PC-3 (cell line): ENCODE data around the gene KAT2B. TPM values are rescaled to one million over a fixed set of nuclear protein-coding genes. Genes with fewer than 3 reads are reported as not detected.

Experiments used
- ATAC-seq: fragments of 200-7000 bp; cut with Tn5 transposase; 2 replicates; pipeline ENCODE4 v1.9.1; 2020; ENCODE audit warnings: mild to moderate bottlenecking, moderate library complexity
- BruUV-seq: library from RNA; stranded (reverse); fragments of 400-500 nt; replicated peaks from 2 replicates; lab custom pipeline; 2021; lab: Mats Ljungman, UMichigan
- CTCF ChIA-PET: fragments of 300-600 bp; sonication (Branson Sonifier 250); formaldehyde crosslinking; loops from one replicate; lab custom pipeline; 2022; ENCODE audit warnings: antibody characterized with exemption; lab: Charles Lee
- POLR2A ChIA-PET: fragments of 300-600 bp; sonication (Branson Sonifier 250); formaldehyde crosslinking; loops from one replicate; lab custom pipeline; 2022; ENCODE audit warnings: antibody characterized with exemption; ENCODE audit not compliant: unreplicated experiment; lab: Charles Lee
- DNase-seq: peaks from one replicate; pipeline ENCODE4 v3.0.0-alpha.2; 2015
- H2AFZ ChIP-seq: fragments of 300-600 bp; sonication (generic); 2 replicates; pipeline ENCODE4 v1.6.0; 2016; ENCODE audit warnings: antibody characterized with exemption, low read length
- H3F3A ChIP-seq: fragments of 300-600 bp; sonication (generic); one replicate; pipeline ENCODE4 v1.6.0; 2017; ENCODE audit warnings: antibody characterized with exemption, low read length, control low read depth, mild to moderate bottlenecking; ENCODE audit not compliant: unreplicated experiment
- H3K27ac ChIP-seq: fragments of 300-600 bp; sonication (generic); 2 replicates; pipeline ENCODE4 v1.5.1; 2016; ENCODE audit warnings: mild to moderate bottlenecking, low read length
- H3K27me3 ChIP-seq: fragments of 300-600 bp; sonication (generic); 2 replicates; pipeline ENCODE4 v1.6.1; 2016; ENCODE audit warnings: low read length, mixed read lengths
- H3K36me3 ChIP-seq: fragments of 300-600 bp; sonication (generic); 2 replicates; pipeline ENCODE4 v1.6.1; 2016; ENCODE audit warnings: low read depth, mixed run types, low read length, mixed read lengths
- H3K4me1 ChIP-seq: fragments of 300-600 bp; sonication (generic); 2 replicates; pipeline ENCODE4 v1.5.1; 2016; ENCODE audit warnings: low read length; ENCODE audit not compliant: insufficient read depth
- H3K4me2 ChIP-seq: fragments of 300-600 bp; sonication (generic); 2 replicates; pipeline ENCODE4 v1.6.0; 2016; ENCODE audit warnings: low read length
- H3K4me3 ChIP-seq: fragments of 300-600 bp; sonication (generic); 2 replicates; pipeline ENCODE4 v1.5.1; 2016; ENCODE audit warnings: mild to moderate bottlenecking, low read length, mixed read lengths
- H3K79me2 ChIP-seq: fragments of 300-600 bp; sonication (generic); 2 replicates; pipeline ENCODE4 v1.6.1; 2017; ENCODE audit warnings: low read length, mixed read lengths
- H3K9ac ChIP-seq: fragments of 300-600 bp; sonication (generic); 2 replicates; pipeline ENCODE4 v1.6.0; 2016; ENCODE audit warnings: mild to moderate bottlenecking, low read length
- H3K9me2 ChIP-seq: fragments of 300-600 bp; sonication (generic); replicated peaks from 2 replicates; pipeline ENCODE4 v1.6.1; 2016; ENCODE audit warnings: mixed run types, low read length, mixed read lengths
- H3K9me3 ChIP-seq: fragments of 300-600 bp; sonication (generic); 2 replicates; pipeline ENCODE4 v1.6.1; 2016; ENCODE audit warnings: low read length, mixed read lengths
- H4K20me1 ChIP-seq: fragments of 300-600 bp; sonication (generic); 2 replicates; pipeline ENCODE4 v1.6.1; 2016; ENCODE audit warnings: low read length, mixed read lengths
- EZH2 ChIP-seq: fragments of 300-600 bp; sonication (generic); IDR thresholded peaks from one replicate; pipeline ENCODE4 v1.6.1; 2017; ENCODE audit warnings: antibody characterized with exemption, mild to moderate bottlenecking, low read length; ENCODE audit not compliant: unreplicated experiment
- EZH2phosphoT487 ChIP-seq: fragments of 300-600 bp; sonication (generic); IDR thresholded peaks from 2 replicates; pipeline ENCODE4 v1.6.1; 2018; ENCODE audit warnings: mild to moderate bottlenecking, antibody characterized with exemption, low read length, borderline replicate concordance
- intact Hi-C: fragments of 100-400 bp; cut with micrococcal nuclease; formaldehyde crosslinking; loops from 2 replicates; pipeline ENCODE4 v1.9.0; 2023
- total RNA-seq: library from RNA; depleted of rRNA; stranded (reverse); fragments of >200 nt; gene quantifications from 2 replicates; pipeline ENCODE4 v1.2.3, GENCODE V29; 2014
- TF ChIP-seq, protein P1 (sequence below): fragments of 300-600 bp; sonication (generic); conservative IDR thresholded peaks from 2 replicates; pipeline ENCODE4 v1.5.1; 2017; ENCODE audit warnings: antibody characterized with exemption, low read depth, mild to moderate bottlenecking, low read length

The KAT2B gene
- total RNA-seq, 1 experiment from 2014 or later: 11.9 TPM

DNA sequence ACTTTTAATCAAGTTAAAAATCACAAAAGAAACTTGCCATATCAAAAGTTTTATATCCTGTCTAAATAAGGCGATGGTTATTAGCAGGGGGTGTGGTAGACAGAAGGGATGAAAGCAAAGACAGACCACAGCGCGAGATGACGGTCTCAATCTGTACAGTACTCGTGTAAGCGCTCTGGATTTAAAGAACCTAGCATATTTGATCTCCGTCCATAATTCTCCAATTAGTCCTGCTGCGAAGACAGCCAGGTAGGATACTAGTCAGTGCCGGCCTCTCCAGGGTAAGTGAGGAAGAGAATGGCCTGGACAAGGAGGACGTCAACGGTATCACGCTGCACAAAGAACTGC lies 145.1 kb downstream of the KAT2B start:
- Histone ChIP-seq H3K27ac (peak overlapping the region; percentile 66), H3K27me3 (no peaks in the 10 kb centered on the region), H3K4me3 (peak overlapping the region; percentile 89), H3K4me1 (peaks cover 16% of the 10 kb centered on the region), H3K79me2 (peaks cover 34% of the 10 kb centered on the region), H2AFZ (peak overlapping the region; percentile 90), H3K9me2 (no peaks in the 10 kb centered on the region), H3K9ac (peak overlapping the region; percentile 76), H4K20me1 (no peaks in the 10 kb centered on the region), H3K9me3 (no peaks in the 10 kb centered on the region), H3F3A (no peaks in the 10 kb centered on the region), H3K36me3 (peaks cover 15% of the 10 kb centered on the region), H3K4me2 (peak overlapping the region; percentile 93)
- BruUV-seq: no TSS peak
- intact Hi-C loops: no loop called here
- DNase-seq (peak; percentile 30), ATAC-seq (peak; percentile 35)
- TF ChIP-seq EZH2phosphoT487: no peak
- TF ChIP-seq EZH2: no peak
- TF ChIP-seq, protein P1, sequence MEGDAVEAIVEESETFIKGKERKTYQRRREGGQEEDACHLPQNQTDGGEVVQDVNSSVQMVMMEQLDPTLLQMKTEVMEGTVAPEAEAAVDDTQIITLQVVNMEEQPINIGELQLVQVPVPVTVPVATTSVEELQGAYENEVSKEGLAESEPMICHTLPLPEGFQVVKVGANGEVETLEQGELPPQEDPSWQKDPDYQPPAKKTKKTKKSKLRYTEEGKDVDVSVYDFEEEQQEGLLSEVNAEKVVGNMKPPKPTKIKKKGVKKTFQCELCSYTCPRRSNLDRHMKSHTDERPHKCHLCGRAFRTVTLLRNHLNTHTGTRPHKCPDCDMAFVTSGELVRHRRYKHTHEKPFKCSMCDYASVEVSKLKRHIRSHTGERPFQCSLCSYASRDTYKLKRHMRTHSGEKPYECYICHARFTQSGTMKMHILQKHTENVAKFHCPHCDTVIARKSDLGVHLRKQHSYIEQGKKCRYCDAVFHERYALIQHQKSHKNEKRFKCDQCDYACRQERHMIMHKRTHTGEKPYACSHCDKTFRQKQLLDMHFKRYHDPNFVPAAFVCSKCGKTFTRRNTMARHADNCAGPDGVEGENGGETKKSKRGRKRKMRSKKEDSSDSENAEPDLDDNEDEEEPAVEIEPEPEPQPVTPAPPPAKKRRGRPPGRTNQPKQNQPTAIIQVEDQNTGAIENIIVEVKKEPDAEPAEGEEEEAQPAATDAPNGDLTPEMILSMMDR: no peak
- ChIA-PET POLR2A (no interaction called here), CTCF (no interaction called here)

DNA sequence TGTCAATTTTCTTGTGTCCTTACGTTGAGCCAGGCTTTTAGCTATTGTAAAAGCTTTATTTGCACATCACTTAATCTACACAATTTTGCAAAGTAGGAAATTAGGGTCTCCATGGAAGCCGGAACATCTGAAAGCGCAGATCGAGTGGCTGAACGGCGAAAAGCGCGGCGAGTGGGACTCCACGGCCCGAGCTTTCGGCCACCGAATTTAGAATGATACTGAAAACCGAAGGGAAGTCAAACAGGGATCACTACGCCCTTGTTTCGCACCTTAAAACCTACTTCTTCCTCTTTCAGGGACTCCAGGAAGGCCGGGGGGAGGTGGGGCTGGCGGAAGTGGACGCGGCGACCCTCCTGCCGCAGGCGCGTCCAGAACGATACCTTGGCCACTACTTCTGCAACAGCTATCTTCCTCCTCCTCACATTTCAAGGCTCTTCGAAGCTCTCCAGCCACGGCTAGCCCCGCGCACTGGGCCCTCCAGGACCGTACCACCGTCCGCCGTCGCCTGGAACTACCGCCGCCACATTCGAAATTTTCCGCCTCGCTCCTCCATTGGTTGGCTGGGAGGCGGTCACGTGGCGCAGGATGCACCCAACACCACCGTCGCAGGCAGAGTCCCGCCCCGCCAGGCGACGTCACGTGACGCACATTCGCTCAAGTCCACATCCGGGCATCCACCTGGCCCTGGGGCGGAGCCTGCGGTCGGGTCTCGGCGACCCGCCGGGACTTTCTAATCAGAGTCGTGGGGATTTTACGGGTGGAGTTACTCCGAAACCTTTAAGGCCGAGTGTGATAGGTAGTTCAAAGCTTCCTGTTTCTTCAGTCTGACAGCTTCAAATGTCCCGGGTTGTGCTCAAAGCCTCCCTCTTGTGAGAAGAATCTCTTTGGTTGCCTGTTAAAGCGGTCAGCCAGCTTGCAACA lies 145.7 kb downstream of the KAT2B start, which contains the start of gene SGO1:
TSS of gene SGO1 (minus strand) at position 528 of the 921 bp plus-strand sequence. CDS start 2,179 bp downstream, outside the sequence.
- peaks cover 34% of the 10 kb centered on the region for H3K79me2 ChIP-seq
- no peaks in the 10 kb centered on the region for H4K20me1 ChIP-seq
- H3K4me3 ChIP-seq: peak within 1 kb of the TSS; percentile 89
- H3K9ac ChIP-seq: peak within 1 kb of the TSS; percentile 76
- H3K4me2 ChIP-seq: peak within 1 kb of the TSS; percentile 93
- no peak for TF ChIP-seq EZH2phosphoT487
- TF ChIP-seq, protein P1: 0 out of 2 replicates have a peak, but pooled peaks have one; percentile 13
- intact Hi-C loops: loop anchor here (1.0 to 2.0 kb wide), 5 partner anchors 77 to 297 kb away; partner anchors contain the start of gene RAB5A
- H3K4me1 ChIP-seq: peaks cover 16% of the 10 kb centered on the region
- POLR2A ChIA-PET: interaction anchor here (0.5 to 0.6 kb wide), 2 partner anchors 129 to 214 kb away, joined by 3 to 7 read pairs; no protein-coding TSS in a partner anchor
- BruUV-seq: TSS peak; percentile 83
- ATAC-seq: peak; percentile 92
- no peaks in the 10 kb centered on the region for H3F3A ChIP-seq
- peak within 1 kb of the TSS; percentile 90 for H2AFZ ChIP-seq
- no peaks in the 10 kb centered on the region for H3K9me3 ChIP-seq
- DNase-seq: peak; percentile 99
- peak within 1 kb of the TSS; percentile 66 for H3K27ac ChIP-seq
- H3K9me2 ChIP-seq: no peaks in the 10 kb centered on the region
- peaks cover 12% of the 10 kb centered on the region for H3K36me3 ChIP-seq
- no peaks in the 10 kb centered on the region for H3K27me3 ChIP-seq
- CTCF ChIA-PET: interaction anchor here (0.7 to 1.2 kb wide), 3 partner anchors 145 to 474 kb away, joined by 3 to 5 read pairs (median 3); partner anchors contain the start of gene KAT2B
